Fibroblast of skin of right quadriceps (primary cell): Measurements from ENCODE around the gene CHSY1.
A peak's percentile ranks its signal among the peaks of the same experiment; 100 is the strongest.
"Not testable (repeated sequence)": the region's sequence is repeated elsewhere in the genome, so short reads cannot be mapped to it uniquely, and the experiment has no call there.

Experiments
- DNase-seq: peaks from one replicate; pipeline ENCODE4 v3.0.0-alpha.2; 2013

The CHSY1 gene

DNA sequence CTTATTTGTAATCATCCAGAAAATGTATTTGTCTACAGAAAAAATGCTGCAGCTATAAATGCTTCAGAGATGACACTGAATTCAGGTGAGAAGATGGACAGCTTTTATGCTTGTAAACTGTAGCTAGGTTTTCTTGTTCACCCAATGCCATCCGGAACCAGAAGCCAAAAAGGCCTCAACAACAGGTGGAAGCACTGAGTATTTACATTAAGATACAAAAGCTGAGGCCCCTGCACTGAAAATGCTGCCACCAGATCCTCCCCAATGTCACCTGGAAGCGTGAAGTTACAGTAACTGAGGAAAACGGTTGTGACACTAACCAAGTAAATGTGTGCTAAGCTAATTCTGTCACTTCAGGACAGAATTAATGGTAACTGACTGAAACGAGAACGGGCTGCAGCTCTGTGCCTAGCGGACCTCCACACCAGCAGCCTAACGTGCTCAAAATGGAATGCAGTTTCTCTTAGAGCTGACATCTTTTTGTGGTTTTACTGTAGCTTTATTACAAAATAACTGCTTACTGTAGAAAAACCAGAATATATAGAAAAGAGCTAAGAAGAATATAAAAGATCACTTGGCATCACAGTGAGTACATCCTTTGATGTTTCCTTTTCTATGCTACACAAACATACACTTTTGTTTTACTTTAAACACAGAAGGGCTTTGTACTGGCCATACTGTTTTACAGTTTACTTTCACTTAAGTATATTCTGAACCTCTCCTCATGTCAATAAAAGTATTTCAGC, 7.6 kb downstream of the CHSY1 start:
- DNase-seq, result peak; percentile 57

DNA sequence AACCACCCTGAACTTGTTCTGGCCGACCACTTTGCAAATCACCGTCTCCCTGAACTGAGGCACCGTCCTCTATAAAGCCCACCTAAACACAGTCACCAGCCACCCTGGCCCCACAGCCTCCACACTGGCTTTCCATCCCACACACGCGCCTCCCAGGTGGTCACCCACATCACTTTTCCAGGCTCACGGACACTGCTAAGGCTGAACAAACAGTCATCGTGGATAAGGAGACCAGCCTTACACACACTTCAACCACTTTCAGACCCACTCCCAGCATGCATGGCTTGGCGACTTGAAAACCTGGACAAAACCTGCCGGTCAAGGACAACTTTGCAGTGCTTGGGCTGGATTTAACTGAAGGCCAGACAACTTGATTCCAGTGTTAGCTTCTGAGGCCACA, 8.4 kb downstream of the CHSY1 start:
- DNase-seq, result no peak

DNA sequence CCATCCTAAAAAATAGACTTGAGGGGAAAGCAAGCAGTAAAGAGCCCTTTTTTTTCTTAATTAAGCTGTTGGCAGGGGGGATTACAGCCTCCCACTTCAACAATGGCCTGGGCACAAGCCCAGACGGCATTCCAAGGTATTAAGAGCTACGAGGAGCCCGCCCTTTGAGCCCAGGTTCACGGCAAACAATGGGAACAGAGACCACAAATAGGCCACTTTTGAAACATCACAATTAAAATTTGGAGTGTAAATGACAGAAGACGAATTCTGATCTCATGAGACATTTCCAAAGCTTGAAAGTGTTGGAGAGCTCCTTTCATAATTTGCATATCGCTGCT, 8.9 kb downstream of the CHSY1 start:
- no peak for DNase-seq

DNA sequence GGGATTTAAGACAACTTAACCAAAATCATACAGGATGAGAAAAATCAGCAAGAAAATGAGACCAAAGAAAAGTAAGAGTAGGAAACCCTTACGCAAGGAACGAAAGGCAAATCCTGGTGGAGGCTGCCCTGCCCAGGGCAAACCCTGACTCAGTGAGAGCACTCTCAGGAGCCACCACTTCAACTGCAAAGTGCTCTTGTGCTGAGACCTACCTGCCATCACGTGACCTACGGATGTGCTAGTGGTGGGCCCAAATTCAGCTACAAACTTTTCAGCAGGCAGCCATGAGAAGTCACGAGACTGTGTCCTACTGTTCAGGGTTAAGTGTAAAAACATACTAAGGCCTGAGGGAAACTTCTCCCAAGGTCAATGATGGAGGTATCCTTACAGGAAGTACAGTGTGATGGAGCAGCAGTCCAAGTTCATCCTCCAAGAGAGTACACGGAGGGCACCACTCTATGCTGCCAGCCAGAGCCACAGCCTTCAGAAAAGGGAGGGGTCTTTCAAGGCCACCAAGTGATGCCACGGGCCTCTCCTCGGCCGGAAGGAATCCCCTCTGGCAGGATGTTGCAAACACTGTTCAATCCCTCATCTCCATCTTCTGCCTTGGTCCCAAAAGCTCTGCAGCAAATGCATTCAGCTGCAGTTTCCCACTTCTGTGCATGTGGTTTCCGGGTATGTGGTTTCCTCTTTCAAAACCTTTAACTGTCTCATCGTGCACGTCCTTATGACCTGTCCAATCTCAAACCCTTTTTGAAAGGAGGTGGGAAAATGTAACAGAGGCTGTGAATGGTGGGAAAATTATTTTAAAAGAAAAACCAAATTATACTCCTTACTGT, 9.5 kb downstream of the CHSY1 start:
- peak; percentile 57 for DNase-seq

DNA sequence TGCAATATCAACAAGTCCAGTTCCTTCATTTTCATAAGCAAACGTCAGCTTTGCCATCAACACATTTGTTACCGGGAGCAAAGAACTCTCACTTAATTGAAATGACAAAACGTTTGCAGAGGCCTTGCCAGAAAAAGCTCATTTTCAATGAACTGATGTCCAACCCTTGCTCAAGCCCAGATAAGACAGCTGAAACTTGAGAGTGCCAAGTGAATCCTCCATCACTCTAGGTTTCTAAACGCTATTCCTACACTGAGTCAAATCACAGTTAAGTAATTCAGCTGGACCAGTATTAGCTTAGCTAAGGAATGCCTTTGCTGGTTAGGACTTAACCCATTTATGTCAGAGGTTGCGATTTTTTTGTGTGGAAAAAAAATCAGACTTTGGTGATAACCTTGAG, 11.5 kb downstream of the CHSY1 start:
- DNase-seq, result no peak

DNA sequence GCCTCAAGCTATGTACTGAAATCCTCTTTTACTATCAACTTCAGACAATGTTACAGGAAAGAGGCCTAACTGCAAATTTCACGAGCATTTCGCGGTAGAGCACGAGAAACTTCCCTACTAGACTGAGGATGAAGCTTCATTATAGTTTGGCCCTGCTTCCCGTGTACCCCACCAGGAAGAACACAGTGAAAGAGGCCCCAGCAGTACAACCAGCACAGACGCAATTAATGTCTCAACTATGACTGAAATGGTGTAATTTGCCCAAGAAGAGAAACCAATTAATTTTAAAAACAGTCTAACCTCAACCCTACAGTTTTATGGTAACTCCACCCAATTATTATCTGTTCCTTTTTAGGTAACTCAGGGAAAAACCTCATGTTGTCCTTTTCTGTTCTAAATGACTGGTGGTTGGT, 12.1 kb downstream of the CHSY1 start:
- no peak for DNase-seq

DNA sequence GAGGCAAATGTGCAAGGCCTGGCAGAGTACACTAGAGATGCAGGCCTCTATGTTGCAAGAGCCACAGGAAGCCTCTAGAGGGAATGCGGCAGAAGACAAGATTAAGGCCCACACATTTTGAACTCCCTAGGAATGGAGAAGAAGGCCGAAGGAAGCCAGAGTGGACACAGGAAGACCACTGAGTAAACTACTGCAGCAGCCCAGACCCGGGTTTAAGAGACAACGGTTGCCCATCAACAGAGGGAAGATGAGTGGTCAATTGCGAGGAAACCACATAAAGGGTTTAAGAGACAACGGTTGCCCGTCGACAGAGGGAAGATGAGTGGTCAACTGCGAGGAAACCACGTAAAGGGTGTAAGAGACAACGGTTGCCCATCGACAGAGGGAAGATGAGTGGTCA, 14.6 kb downstream of the CHSY1 start:
- no peak for DNase-seq

DNA sequence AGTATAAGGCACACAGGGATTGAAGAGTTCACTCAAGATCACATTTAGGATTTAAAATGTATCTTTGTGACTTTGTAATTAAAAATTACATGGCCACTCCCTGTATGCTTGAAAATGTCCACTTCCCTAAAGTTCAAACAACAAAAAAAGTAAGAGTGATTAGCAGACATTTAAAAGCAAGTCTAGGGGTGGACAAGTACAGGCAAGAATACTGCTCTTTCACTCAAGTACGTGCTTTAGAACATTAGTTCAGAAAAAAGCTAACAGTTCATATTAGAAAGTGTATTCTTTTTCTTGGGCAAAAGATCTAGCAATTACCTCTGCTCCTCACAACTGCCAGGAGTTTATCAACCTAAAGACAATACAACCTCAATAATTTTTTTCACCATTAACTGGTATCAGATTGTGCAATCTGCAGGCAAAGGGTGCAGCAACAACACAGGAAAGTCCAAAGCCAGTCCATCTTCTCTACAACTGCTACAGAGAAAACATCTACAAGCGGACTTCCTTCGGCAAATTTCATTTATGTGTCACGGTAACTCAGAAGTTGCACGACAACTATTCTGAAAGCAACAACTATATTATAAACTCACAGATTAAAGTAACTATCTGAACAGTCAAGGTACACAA, 18.1 kb downstream of the CHSY1 start:
- DNase-seq, result no peak

DNA sequence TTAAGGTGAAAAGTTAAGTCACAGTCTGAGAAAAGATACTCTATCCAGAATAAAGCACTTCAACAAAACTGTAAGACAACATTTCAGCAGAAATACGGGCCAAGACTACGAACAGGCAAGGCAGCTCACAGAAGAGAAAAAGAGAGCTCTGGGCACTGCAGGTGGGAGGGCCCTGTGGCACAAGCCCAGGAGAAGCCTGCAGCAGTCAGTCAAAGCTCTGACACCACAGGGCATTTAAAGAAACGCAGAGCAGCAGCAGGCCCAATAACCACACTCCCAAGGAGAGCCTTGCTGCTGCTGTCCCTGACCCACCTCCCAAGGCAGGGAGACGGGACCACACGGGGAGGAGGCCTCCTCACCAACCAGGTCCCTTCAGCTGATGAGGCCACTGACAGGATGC, 19.2 kb downstream of the CHSY1 start:
- no peak for DNase-seq

DNA sequence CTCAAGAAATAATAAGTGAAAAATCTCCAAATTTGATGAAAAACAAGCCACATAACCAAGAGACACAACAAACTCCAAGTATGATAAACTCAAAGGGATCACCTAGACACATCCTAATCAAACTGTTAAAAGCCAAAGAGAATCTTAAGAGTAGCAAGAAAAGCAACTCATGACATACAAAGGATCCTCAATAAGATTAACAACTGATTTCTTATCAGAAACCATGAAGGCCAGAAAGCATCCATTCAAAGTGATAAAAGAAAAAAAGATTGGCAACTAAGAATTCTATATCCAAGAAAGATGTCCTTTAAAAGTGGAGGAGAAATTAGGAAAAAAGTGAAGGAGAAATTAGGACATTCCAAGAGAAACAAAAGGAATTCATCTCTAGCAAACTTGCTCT, 23.5 kb downstream of the CHSY1 start:
- no peak for DNase-seq

DNA sequence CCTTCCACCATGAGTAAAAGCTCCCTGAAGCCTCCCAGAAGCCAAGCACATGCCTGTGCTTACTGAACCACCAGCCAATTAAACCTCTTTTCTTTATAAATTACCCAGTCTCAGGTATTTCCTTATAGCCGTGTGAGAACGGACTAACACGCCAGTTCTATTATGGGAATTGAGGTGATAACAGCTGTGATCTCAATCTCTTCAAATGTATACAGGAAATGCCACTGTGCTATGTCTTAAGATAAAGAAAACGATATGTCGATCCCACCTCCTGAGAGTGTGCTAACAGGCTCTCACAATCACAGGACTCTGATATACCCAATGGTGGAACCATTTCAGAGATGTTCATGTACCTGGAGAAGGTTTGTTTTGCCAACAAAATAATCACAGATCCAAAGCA, 26.2 kb downstream of the CHSY1 start:
- no peak for DNase-seq

DNA sequence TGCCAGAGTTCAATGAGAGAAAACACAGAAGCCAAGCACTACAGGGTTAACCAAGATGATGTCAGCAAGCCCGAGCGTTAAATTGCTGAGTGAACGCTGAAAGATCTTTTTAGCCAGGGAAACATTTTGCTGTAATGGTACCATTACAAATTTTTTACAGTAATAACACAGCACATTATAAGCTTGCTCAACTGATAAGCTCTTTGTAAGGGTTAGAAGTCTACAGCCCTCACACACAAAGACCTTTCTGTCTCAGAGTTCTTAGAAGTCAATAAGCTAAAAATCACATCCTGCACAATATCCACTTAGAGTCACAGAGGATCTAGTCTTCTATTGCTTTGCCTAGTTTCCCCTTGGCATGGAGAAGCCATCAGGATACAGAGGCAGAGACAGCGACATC, 29.9 kb downstream of the CHSY1 start:
- no peak for DNase-seq

DNA sequence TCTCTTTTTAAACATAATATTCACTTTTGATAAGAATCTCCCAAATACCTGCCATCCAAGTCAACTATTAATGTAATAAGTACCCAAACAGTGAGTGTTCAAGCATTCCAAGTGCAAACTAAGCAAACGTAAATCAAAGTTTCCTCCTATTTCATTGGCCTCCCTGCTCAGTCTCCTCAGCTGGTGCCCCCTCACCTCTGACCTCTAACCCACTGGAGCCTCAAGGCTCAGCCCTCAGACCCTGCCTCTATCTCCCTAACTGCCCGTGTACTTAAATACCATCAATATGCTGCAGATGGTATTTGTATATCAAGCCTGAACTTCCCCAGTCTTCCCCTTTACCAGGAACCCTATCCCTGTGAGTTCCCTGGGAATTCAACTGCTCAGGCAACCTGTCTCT, 31.8 kb downstream of the CHSY1 start:
- DNase-seq, result no peak

DNA sequence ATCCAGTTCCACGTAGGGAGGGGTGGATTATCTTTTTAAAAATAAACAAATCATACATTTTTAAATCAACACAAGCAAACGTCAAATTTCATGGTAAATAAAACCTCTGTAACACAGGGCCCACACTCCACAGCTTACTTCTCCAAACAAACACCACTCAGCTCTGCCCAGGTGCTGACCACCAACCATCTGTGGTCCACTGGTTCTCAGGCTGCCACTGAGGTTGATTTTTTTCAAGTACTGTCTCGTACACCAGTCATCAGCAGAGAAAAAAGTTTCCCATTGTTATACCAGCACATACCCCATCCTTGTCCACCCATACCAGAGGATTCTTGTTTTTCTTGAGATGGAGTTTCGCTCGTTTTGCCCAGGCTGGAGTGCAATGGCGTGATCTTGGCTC, 32.4 kb downstream of the CHSY1 start:
- no peak for DNase-seq

DNA sequence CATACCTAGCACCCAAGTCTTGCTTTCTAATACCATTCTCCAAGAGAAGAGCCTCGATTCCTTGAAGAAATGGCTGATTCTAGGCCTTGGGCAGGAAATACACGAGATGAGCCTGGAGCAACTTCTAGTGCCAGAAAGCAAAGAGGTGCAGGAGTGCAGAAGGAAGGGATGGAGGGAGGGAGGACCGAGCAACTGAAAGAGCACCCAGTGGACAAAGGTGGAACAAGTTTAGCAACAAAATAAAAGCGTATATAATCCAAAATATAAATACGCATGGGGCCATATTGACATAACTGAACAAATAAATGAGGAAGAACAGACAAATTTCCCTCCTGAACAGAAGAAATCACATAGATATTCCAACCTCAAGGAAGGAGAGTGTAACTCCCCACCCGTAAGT, 34.4 kb downstream of the CHSY1 start:
- no peak for DNase-seq

DNA sequence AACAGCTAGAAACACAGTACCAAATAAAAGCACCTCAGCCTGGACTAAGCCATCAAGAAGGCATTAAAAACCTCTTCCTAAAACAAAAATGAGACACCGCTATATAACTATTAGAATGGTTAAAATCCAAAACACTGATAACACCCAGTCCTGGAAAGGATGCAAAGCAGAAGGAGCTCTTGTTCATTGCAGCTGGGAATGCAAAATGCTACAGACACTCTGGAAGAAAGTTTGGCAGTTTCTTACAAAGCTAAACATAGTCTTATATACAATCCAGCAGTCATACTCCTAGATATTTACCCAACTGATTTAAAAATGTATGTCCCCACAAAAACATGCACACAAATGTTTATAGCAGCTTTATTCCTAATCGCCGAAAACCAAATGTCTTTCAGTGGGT, 35.7 kb downstream of the CHSY1 start:
- DNase-seq, result no peak

DNA sequence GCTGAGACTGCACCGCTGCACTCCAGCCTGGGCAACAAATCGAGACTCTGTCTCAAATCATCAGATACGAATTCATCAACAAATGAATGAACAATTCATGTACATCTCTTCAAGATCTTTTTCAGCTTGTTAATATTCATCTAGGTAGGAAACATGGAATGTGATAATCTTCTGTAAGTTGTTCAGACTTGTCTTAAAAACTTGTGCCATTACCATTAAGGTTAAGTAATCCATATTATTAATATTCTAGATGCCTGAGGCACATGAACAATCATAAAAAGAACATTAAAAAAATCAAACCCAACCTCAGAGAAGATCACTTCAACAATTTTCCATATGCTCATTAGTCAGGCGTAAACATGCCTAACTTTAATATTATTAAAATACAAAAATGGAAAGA, 36.2 kb downstream of the CHSY1 start:
- no peak for DNase-seq

DNA sequence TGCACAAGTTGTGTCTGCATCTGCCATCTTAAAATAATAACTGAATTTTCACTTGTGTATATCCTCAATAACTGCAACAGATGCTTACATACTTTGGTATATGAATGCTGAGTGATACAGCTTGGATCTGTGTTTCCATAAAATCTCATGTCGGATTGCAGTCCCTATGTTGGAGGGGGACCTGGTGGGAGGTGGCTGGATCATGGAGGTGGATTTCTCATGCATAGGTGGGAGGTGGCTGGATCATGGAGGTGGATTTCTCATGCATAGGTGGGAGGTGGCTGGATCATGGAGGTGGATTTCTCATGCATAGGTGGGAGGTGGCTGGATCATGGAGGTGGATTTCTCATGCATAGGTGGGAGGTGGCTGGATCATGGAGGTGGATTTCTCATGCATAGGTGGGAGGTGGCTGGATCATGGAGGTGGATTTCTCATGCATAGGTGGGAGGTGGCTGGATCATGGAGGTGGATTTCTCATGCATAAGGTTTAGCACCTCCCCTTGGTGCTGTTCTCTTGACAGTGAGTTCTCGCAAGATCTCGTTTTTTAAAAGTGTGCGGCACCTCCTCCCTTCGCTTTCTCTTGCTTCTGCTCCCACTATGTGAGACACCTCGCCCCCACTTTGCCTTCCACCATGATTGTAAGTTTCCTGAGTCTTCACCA, 37.3 kb downstream of the CHSY1 start:
- DNase-seq, result not testable (repeated sequence)

DNA sequence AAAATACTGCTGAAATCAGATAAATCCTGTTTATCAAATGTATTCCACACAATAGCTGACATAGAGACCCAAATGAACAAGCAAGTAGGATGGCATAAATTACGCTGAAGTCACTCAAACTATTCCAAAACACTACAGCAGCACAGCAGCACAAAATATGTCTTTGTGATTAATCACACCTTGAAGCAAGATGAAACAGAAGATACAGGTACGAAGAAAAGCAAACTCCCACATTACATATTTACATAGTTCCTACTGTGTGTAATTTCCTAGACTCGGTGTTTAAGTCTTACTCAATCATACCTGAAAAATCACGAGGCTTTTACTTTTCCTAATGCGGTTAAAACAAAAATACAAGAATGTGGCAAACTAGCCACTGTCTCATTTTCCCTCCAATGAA, 38.3 kb downstream of the CHSY1 start:
- no peak for DNase-seq

DNA sequence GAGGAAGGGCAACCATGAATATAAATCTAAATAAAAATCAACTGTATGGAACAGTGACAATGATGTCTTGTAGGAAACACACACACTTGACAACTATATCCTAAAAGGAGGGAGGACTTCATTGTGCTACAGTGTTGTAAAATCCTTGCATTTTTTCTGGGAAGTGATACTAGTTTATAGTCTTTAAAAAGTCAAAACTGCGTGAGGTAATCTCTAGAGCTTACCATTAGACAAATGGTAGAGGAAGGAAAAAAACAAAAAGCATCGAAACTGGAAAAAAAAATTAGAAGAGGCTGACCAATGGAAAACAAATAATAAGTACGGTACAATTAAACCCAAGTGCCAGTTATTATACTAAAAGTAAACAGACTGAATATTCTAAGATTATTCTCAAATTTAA, 38.7 kb downstream of the CHSY1 start:
- DNase-seq, result no peak

DNA sequence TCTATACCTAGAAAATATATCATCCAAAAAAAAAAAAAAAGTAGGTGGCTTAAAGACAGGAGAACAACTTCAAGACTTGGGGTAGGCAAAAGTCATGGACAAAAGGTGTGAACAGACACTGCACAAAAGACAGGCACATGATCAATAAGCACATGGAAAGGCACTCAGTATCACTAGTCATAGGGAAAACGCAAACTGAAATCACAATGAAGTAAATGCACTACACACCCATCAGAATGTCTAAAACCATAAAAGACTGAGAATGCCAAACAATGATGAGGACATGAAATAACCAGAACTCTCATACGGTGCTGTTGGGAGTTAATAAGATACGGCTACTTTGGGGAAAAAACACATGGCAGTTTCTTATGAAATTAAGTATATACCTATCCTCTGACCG, 40.0 kb downstream of the CHSY1 start:
- DNase-seq, result no peak

DNA sequence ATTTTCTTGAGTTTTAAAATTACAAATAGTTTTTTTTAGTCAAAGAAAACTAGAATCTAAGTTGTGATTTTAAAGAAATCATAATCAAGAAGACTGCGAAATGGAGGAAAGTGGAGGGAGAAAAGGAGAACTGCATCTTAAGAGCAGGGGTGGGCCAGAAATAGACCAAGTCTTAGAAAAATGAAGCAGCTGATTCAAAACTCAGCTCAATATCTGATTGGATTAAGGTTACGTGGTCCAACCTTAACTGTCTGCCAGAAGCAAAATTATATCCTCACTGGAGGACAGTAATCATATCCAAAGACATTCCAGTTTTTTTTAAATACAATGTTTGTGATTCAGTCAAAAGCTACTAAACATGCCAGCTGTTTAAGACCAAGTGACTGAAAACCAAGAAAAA, 41.4 kb downstream of the CHSY1 start:
- no peak for DNase-seq

DNA sequence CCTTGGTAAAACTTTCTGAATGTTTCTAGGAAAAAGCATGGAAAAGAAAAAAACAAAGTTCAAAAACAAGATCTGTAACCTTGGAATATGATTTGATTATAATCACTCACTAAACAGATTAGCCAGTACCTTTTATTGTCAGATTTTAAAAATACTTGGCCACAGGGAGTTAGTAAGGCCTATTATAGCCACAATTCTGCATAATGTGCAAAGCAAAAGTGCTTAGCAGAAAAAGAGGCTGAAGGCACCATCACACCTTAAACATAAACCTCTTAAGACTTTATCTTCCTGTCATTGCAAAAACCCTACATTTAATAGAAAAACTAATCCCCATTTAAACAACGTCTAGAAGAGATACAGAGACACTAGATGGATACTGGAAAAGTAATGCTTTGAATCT, 41.8 kb downstream of the CHSY1 start:
- DNase-seq, result no peak
